Measurements from ENCODE around the gene TAF1C.
"Not testable (repeated sequence)": the region's sequence is repeated elsewhere in the genome, so short reads cannot be mapped to it uniquely, and the experiment has no call there.

DNA sequence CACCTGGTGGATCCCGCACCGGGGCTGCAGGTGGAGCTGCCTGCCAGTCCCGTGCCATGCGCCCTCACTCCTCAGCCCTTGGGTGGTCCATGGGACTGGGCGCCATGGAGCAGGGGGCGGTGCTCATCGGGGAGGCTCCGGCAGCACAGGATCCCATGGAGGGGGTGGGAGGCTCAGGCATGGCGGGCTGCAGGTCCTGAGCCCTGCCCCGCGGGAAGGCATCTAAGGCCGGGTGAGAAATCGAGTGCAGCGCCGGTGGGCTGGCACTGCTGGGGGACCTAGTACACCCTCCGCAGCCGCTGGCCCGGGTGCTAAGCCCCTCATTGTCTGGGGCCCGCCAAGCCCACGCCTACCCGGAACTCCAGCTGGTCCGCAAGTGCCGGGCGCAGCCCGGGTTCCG lies 17.7 kb upstream of the TAF1C start:
- TF ChIP-seq TP53 (CRISPR knock-in tag; IDR thresholded peaks at IDR 0.05); ZNF416 (CRISPR knock-in tag; IDR thresholded peaks at IDR 0.05); GABPB1 (CRISPR knock-in tag; IDR thresholded peaks at IDR 0.05); ZSCAN18 (CRISPR knock-in tag; IDR thresholded peaks at IDR 0.05); ZBTB21 (CRISPR knock-in tag; IDR thresholded peaks at IDR 0.05; ENCODE audit: borderline replicate concordance); NR3C1 (CRISPR knock-in tag; conservative IDR thresholded peaks at IDR 0.05; ENCODE audit: low read depth); ZMAT4 (CRISPR knock-in tag; IDR thresholded peaks at IDR 0.05); ESRRA (CRISPR knock-in tag; IDR thresholded peaks at IDR 0.05; ENCODE audit: borderline replicate concordance); USF2 (CRISPR knock-in tag; IDR thresholded peaks at IDR 0.05); NFYB (CRISPR knock-in tag; conservative IDR thresholded peaks at IDR 0.05; ENCODE audit: low read depth); TEAD1 (CRISPR knock-in tag; IDR thresholded peaks at IDR 0.05): not testable (repeated sequence)
- TF ChIP-seq, protein P1, sequence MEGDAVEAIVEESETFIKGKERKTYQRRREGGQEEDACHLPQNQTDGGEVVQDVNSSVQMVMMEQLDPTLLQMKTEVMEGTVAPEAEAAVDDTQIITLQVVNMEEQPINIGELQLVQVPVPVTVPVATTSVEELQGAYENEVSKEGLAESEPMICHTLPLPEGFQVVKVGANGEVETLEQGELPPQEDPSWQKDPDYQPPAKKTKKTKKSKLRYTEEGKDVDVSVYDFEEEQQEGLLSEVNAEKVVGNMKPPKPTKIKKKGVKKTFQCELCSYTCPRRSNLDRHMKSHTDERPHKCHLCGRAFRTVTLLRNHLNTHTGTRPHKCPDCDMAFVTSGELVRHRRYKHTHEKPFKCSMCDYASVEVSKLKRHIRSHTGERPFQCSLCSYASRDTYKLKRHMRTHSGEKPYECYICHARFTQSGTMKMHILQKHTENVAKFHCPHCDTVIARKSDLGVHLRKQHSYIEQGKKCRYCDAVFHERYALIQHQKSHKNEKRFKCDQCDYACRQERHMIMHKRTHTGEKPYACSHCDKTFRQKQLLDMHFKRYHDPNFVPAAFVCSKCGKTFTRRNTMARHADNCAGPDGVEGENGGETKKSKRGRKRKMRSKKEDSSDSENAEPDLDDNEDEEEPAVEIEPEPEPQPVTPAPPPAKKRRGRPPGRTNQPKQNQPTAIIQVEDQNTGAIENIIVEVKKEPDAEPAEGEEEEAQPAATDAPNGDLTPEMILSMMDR (IDR thresholded peaks at IDR 0.05) = not testable (repeated sequence)
- TF ChIP-seq, protein P2, sequence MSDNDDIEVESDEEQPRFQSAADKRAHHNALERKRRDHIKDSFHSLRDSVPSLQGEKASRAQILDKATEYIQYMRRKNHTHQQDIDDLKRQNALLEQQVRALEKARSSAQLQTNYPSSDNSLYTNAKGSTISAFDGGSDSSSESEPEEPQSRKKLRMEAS (CRISPR knock-in tag; IDR thresholded peaks at IDR 0.05) = not testable (repeated sequence)
- TF ChIP-seq, protein P3, sequence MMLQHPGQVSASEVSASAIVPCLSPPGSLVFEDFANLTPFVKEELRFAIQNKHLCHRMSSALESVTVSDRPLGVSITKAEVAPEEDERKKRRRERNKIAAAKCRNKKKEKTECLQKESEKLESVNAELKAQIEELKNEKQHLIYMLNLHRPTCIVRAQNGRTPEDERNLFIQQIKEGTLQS (CRISPR knock-in tag; conservative IDR thresholded peaks at IDR 0.05) = not testable (repeated sequence)
